Osteocyte (in vitro differentiated cells): ENCODE measurements around the gene ECSIT. TPM values are rescaled to one million over a fixed set of nuclear protein-coding genes. Genes with fewer than 3 reads are reported as not detected.

Experiments
- DNase-seq: peaks from one replicate; pipeline ENCODE4 v3.0.0; 2021; ENCODE audit warnings: mixed read lengths; ENCODE audit not compliant: unreplicated experiment; ENCODE audit errors: extremely low spot score
- H3K27ac Mint-ChIP-seq: one replicate; pipeline ENCODE4 v1.8.0; 2021; ENCODE audit warnings: mild to moderate bottlenecking, mixed read lengths; ENCODE audit not compliant: unreplicated experiment
- H3K27me3 Mint-ChIP-seq: one replicate; pipeline ENCODE4 v1.8.0; 2021; ENCODE audit warnings: mixed read lengths; ENCODE audit not compliant: unreplicated experiment
- H3K36me3 Mint-ChIP-seq: one replicate; pipeline ENCODE4 v1.8.0; 2021; ENCODE audit warnings: mixed read lengths; ENCODE audit not compliant: unreplicated experiment
- H3K4me1 Mint-ChIP-seq: one replicate; pipeline ENCODE4 v1.8.0; 2021; ENCODE audit warnings: mixed read lengths; ENCODE audit not compliant: unreplicated experiment
- H3K4me3 Mint-ChIP-seq: one replicate; pipeline ENCODE4 v1.8.0; 2021; ENCODE audit warnings: mild to moderate bottlenecking, moderate library complexity, mixed read lengths; ENCODE audit not compliant: unreplicated experiment
- H3K9me3 Mint-ChIP-seq: one replicate; pipeline ENCODE4 v1.8.0; 2021; ENCODE audit warnings: mixed read lengths; ENCODE audit not compliant: unreplicated experiment
- total RNA-seq: library from RNA; stranded (reverse); gene quantifications from 2 replicates; pipeline ENCODE4 v1.2.1, GENCODE V29; 2021
- TF ChIP-seq, protein P1 (sequence below): fragments of 200-600 bp; sonication (generic); IDR thresholded peaks from 2 replicates; pipeline ENCODE4 v1.5.0; 2021; ENCODE audit warnings: antibody characterized with exemption, mild to moderate bottlenecking, moderate library complexity

The ECSIT gene
- total RNA-seq, 1 donor from 2014 or later, result 30.0 TPM

DNA sequence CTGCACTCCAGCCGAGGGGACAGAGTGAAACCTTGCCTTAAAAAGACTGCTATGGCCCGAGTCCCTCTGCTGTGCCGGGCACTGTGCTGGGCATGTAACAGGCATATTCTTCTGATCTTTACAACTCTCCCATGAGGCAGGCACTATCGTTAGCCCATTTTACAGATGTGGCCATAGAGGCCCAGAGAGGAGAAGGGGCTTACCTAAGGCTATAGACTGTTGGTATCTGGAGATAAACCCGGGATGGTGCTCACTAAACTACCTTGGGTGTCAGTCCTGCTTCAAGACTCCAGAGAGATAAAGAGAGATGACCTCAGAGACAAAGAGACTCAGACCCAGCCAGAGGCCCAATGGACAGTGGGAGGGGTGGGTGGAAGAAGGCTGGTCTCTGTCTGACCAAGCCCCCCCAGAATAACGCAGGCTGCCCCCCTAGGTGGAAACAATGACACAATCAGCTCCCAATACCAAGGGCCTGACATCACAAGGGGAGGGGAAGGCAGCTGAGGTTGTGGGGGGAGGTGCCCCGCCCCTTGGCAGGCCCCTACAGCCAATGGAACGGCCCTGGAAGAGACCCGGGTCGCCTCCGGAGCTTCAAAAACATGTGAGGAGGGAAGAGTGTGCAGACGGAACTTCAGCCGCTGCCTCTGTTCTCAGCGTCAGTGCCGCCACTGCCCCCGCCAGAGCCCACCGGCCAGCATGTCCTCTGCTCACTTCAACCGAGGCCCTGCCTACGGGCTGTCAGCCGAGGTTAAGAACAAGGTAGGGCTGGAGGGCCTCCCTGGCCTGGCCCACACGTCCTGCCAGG is 9.5 kb upstream of the ECSIT start, which contains the start of gene CNN1:
Gene CNN1 (plus strand): TSS at position 620 of the 805 bp plus-strand sequence. CDS start 77 bp downstream, at position 697.
- Mint-ChIP-seq H3K36me3 (no peaks in the 10 kb centered on the region), H3K27ac (peak within 1 kb of the TSS; percentile 72), H3K9me3 (no peaks in the 10 kb centered on the region), H3K4me1 (peaks cover 24% of the 10 kb centered on the region), H3K4me3 (peak within 1 kb of the TSS; percentile 55), H3K27me3 (no peaks in the 10 kb centered on the region)
- TF ChIP-seq, protein P1, sequence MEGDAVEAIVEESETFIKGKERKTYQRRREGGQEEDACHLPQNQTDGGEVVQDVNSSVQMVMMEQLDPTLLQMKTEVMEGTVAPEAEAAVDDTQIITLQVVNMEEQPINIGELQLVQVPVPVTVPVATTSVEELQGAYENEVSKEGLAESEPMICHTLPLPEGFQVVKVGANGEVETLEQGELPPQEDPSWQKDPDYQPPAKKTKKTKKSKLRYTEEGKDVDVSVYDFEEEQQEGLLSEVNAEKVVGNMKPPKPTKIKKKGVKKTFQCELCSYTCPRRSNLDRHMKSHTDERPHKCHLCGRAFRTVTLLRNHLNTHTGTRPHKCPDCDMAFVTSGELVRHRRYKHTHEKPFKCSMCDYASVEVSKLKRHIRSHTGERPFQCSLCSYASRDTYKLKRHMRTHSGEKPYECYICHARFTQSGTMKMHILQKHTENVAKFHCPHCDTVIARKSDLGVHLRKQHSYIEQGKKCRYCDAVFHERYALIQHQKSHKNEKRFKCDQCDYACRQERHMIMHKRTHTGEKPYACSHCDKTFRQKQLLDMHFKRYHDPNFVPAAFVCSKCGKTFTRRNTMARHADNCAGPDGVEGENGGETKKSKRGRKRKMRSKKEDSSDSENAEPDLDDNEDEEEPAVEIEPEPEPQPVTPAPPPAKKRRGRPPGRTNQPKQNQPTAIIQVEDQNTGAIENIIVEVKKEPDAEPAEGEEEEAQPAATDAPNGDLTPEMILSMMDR, result no peak
- no peak for DNase-seq

DNA sequence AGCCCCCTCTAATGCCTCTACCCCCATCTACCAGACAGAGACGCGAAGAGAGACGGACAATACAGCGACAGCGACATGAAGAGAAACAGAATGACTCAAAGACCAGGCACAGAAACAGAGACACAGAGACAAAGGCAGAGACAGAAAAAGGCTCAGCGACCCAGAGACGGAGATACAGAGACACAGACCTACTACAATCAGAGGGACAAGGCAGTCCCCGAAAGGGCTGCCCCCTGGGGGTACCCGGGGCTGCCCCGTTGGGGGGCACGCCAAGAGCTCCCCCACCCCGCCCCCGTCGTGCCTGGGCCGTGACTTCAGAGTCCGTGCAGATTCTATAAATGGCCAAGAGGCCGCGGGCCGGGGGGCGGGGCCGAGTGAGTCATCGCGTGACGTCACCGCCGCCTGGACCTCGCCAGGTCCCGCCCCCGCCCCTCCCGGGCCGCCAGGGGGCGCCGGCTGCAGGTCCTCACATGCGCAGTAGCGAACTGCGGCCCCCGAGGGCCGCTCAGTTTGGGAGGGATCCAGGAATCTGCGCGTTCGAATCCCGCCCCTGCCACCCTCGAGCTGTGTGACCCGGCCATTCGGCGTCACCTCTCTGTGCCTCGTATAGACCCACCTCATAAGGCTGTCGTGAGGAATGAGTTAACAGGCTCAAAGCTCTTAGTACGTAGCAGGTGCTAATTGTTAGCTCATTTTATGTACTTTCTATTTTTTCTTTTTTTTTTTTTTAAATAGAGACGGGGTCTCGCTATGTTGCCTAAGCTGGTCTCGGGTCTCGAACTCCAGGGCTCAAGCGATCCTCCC is 7.1 kb upstream of the ECSIT start:
- Mint-ChIP-seq H3K4me3 (peak overlapping the region; percentile 62), H3K27me3 (no peaks in the 10 kb centered on the region), H3K4me1 (peaks cover 28% of the 10 kb centered on the region), H3K36me3 (no peaks in the 10 kb centered on the region), H3K27ac (peak overlapping the region; percentile 86), H3K9me3 (no peaks in the 10 kb centered on the region)
- TF ChIP-seq, protein P1, result peak; percentile 91
- peak; percentile 96 for DNase-seq

DNA sequence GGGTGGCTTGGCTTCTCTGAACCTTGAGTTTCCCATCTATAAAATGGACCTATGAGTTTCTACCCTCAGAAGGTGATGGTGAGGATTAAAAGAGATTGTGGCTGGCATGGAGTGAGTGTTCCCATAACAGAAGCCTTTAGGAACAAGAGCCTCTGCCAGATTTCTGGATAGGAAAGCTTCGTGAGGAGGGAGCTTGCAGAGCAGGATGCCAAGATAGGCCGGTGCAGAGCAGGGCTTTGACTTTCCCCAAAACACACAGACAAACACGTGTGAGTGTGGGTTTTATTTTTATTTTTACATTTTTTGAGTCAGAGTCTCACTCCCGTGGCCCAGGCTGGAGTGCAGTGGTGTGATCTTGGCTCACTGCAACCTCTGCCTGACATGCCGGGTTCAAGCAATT is 6.0 kb upstream of the ECSIT start:
- Mint-ChIP-seq H3K27ac (peak overlapping the region; percentile 11), H3K4me1 (peaks cover 22% of the 10 kb centered on the region), H3K27me3 (no peaks in the 10 kb centered on the region), H3K9me3 (no peaks in the 10 kb centered on the region), H3K4me3 (no peak overlapping the region), H3K36me3 (no peaks in the 10 kb centered on the region)
- TF ChIP-seq, protein P1, result no peak
- no peak for DNase-seq

DNA sequence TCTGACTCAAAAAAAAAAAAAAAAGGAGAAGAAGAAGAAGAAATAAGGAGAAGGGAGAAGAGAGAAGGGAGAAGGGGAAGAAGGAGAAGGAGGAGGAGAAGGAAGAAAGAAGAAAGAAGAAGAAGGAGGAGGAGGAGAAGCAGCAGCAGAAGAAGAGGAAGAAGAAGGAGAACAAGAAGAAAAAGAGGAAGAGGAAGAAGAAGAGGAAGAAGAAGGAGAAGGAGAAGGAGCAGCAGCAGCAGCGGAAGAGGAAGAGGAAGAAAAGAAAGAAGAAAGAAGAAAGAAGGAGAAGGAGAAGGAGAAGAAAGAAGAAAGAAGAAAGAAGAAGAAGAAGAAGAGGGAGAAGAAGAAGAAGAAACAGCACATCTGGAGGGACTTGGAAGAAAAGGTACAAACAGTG is 5.6 kb upstream of the ECSIT start:
- H3K4me3 Mint-ChIP-seq, result no peak overlapping the region
- no peaks in the 10 kb centered on the region for H3K27me3 Mint-ChIP-seq
- no peak for DNase-seq
- peak overlapping the region; percentile 16 for H3K27ac Mint-ChIP-seq
- H3K4me1 Mint-ChIP-seq, result peaks cover 22% of the 10 kb centered on the region
- H3K36me3 Mint-ChIP-seq, result no peaks in the 10 kb centered on the region
- TF ChIP-seq, protein P1, result no peak
- no peaks in the 10 kb centered on the region for H3K9me3 Mint-ChIP-seq

DNA sequence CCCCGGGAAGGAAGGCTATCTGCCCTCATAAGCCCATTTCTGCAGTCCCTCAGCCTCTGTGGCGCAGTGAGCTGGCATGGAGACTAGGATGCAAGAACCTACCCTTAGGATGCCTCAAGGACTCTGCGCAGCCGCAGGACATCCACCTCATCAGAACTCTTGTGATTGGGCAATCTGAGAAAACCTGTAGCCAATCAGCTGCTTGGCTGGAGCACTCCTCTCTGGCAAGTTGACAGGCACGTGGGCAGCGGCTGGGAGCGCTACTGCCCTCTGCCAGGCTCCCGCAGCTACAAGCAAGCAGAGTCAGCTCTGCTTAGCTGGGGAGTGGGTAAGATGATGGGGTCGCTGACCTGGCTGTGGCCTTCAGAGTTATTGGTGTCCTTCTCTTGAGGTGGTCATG is 1.5 kb upstream of the ECSIT start:
- Mint-ChIP-seq H3K4me3 (no peak overlapping the region), H3K36me3 (no peaks in the 10 kb centered on the region), H3K4me1 (peaks cover 17% of the 10 kb centered on the region), H3K27ac (no peak overlapping the region), H3K9me3 (no peaks in the 10 kb centered on the region), H3K27me3 (no peaks in the 10 kb centered on the region)
- no peak for DNase-seq
- TF ChIP-seq, protein P1, result peak; percentile 9
